Psoas muscle (tissue), 8 donors: Measurements from ENCODE around the gene LINC01488. TPM values are rescaled to one million over a fixed set of nuclear protein-coding genes. Genes with fewer than 3 reads are reported as not detected.
A peak's percentile ranks its signal among the peaks of the same experiment; 100 is the strongest.

Experiments used
- ATAC-seq, 4 donors: fragments of 200-7000 bp; cut with Tn5 transposase; one replicate each; pipeline ENCODE4 v1.9.1; 2020; ENCODE audit warnings: moderate library complexity in 3 of 4, mild to moderate bottlenecking in 2 of 4
- DNase-seq, 2 donors: peaks; one replicate each; pipeline ENCODE4 v3.0.0-alpha.2; 2020
- H3K27ac ChIP-seq: fragments of 200-600 bp; one replicate; pipeline ENCODE4 v1.8.0; 2022
- H3K27me3 ChIP-seq, 3 donors: fragments of 200-600 bp in 1 of 3; one replicate each; pipeline versions ENCODE4 v1.6.1 to v1.8.0; 2013 to 2022; ENCODE audit warnings: low read length in 2 of 3, mild to moderate bottlenecking in 2 of 3, moderate library complexity in 1 of 3; ENCODE audit not compliant: insufficient read depth in 3 of 3
- H3K36me3 ChIP-seq, 2 donors: fragments of 200-600 bp in 1 of 2; one replicate each; pipeline versions ENCODE4 v1.6.1 to v1.8.0; 2013 to 2022; ENCODE audit warnings: low read depth in 1 of 2, mild to moderate bottlenecking in 1 of 2, moderate library complexity in 1 of 2; ENCODE audit not compliant: insufficient read depth in 1 of 2
- H3K4me1 ChIP-seq: fragments of 200-600 bp; one replicate; pipeline ENCODE4 v1.8.0; 2022
- H3K4me3 ChIP-seq: fragments of 200-600 bp; one replicate; pipeline ENCODE4 v1.8.0; 2022; ENCODE audit warnings: mild to moderate bottlenecking
- H3K9me3 ChIP-seq: fragments of 200-600 bp; one replicate; pipeline ENCODE4 v1.8.0; 2022
- WGBS, 3 donors: extraction: QIAGEN DNeasy Blood & Tissue Kit; methylation state at CpG; one replicate each; pipeline versions ENCODE4 v1.1.6 to v1.1.7; 2013; 5-methylcytosine and 5-hydroxymethylcytosine counted together
- intact Hi-C, 2 donors: fragments of 100-400 bp; cut with DNase I; formaldehyde crosslinking; loops; one replicate each; pipeline versions ENCODE4 v1.11.0 to v1.14.2; 2022
- polyA plus RNA-seq, 3 donors: library from polyadenylated mRNA; stranded (reverse); fragments of 200-250 nt; gene quantifications; one replicate each; pipeline ENCODE4 v1.2.3, GENCODE V29; 2013
- total RNA-seq, 4 donors: library from RNA; stranded (reverse); fragmentation: NEBNext Ultra II Directional in 2 of 4; extraction: Animal tissue kit (Norgen Biotek cat#: 25700) in 2 of 4; gene quantifications; one replicate each; pipeline versions ENCODE4 v1.2.1 to v1.2.4, GENCODE V29; 2021 to 2023
- TF ChIP-seq, protein P1 (sequence below): fragments of 200-600 bp; IDR thresholded peaks from one replicate; pipeline ENCODE4 v1.8.0; 2022; ENCODE audit warnings: antibody characterized with exemption
- donor health status: healthy with polysubstance abuse.
- donor health status: DM: no; HTN: no; CAD: no; lungs with moderate emphysema.
- donor health status: Bipolar disorder and iron deficiency.
- donor health status: healthy.
- donor health status: DM: yes; HTN: yes; CAD: no.
- donor health status: DM: no; HTN: no; CAD: no.
- donor health status: DM: no; HTN: no; CAD: no.
- donor health status: DM: yes; HTN: yes; CAD: no.

Gene LINC01488
- total and polyA plus RNA-seq, 7 donors, result 0.03 TPM; not detected in 6

DNA sequence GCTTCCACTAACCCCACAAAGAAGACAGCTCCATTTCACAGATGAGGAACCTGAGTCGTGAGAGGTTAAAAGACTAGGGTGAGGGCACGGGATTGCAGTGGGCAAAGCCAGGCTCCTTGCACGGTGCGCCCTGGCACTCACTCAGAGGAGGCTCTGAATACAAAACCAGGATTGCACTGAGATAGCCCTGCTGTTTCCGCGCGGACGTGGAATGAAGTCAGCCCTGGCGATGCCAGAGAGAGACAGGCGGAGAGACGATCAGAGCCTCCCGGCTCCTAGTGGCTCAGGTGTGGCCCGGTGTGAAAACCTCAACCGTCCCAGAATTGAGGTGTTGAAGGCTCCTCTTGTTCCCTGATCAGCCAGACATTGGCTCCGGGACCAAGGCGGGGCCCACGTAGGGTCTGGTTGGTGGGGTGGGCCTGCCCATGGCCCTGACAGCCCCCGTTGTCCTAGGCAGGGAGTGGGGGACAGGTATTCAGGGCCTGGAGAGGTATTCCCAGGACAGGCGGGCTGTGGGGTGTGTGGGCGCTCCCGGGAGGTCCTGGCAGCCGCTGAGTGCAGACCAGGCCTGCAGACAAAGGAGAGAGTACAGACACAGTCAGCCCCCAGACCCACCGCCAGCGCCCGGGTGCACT, 43.1 kb upstream of the LINC01488 start:
- Histone ChIP-seq H3K4me1 (peaks cover 8% of the 10 kb centered on the region), H3K36me3 (no peaks in the 10 kb centered on the region), H3K27ac (no peak overlapping the region), H3K27me3 (peaks cover 0 to 14% (median 3%) of the 10 kb centered on the region in 3 donors), H3K9me3 (no peaks in the 10 kb centered on the region), H3K4me3 (no peak overlapping the region)
- intact Hi-C loops, result no loop called here
- peak in 1 of 2 donors; percentile 34 for DNase-seq
- TF ChIP-seq, protein P1, sequence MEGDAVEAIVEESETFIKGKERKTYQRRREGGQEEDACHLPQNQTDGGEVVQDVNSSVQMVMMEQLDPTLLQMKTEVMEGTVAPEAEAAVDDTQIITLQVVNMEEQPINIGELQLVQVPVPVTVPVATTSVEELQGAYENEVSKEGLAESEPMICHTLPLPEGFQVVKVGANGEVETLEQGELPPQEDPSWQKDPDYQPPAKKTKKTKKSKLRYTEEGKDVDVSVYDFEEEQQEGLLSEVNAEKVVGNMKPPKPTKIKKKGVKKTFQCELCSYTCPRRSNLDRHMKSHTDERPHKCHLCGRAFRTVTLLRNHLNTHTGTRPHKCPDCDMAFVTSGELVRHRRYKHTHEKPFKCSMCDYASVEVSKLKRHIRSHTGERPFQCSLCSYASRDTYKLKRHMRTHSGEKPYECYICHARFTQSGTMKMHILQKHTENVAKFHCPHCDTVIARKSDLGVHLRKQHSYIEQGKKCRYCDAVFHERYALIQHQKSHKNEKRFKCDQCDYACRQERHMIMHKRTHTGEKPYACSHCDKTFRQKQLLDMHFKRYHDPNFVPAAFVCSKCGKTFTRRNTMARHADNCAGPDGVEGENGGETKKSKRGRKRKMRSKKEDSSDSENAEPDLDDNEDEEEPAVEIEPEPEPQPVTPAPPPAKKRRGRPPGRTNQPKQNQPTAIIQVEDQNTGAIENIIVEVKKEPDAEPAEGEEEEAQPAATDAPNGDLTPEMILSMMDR, result no peak
- ATAC-seq, result no peak
- WGBS, 3 donors, result 90 to 94% (median 90%) methylated on average over 24 to 25 of the region's 25 CpGs

DNA sequence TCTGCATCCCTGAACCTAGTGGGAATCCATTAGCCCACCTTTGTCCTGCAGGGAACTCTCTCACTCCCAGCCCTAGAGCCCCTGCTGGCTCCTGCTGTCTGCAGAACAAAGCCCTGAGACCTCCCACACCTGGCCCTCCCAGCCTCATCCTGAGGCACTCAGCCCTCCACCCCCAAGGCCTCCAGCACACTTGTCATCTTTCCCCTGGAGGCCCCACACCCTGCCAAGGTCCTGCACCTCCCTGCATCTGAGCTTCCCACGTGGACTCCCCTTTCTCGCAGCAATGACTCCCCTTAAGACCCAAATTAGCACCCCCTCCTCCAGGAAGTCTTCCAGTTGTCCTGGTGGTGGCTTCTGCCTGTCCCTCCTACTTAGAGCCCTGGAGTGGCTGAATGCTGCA, 42.3 kb upstream of the LINC01488 start:
- H3K4me1 ChIP-seq, result peaks cover 16% of the 10 kb centered on the region
- 93 to 98% (median 95%) methylated on average over 2 of the region's 2 CpGs for WGBS, 3 donors
- TF ChIP-seq, protein P1, result no peak
- intact Hi-C loops, result no loop called here
- H3K36me3 ChIP-seq, result no peaks in the 10 kb centered on the region
- ATAC-seq, result no peak
- no peak overlapping the region for H3K4me3 ChIP-seq
- peak in 1 of 2 donors; percentile 22 for DNase-seq
- H3K27ac ChIP-seq, result no peak overlapping the region
- H3K27me3 ChIP-seq, result peaks cover 0 to 8% (median 3%) of the 10 kb centered on the region in 3 donors
- no peaks in the 10 kb centered on the region for H3K9me3 ChIP-seq

DNA sequence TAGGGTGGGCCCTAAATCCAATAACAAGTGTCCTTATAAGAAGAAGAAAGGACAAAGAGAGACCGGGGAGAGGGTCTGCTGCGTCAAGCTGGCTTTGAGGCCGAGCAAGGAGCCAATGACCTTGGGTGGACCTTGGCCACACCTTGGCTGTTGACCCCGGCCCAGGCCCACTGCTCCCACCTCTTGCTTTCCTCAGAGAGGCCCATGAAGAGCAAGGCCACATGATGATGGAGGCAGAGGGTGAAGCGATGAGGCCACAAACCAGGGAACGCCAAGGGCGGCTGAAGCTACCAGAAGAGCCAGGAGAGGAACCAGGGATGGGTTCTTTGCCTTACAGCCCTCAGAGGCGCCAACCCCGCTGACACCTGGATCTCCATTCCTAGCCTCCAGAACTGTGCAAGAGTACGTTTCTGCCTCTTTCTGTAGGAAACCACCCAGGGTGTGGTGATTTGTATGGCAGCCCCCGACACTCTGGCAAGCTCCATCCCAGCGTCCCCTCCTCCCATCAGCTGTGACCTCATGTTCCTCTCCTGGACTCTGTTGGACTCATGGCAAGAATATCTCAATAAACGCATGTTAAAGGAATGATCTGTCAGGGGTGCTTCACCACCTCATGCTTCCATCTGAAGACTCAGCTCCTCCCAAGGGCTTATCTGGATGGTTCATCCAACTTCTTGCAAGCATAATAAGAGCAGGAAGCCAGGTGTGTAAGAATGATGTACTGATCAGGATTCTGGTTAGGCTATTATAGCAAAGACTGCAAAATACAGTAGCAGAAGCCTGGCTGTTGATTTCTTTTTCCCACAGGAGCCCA, 41.6 kb upstream of the LINC01488 start:
- H3K36me3 ChIP-seq, result no peaks in the 10 kb centered on the region
- ATAC-seq, result no peak
- peaks cover 0 to 3% (median 2%) of the 10 kb centered on the region in 3 donors for H3K27me3 ChIP-seq
- no peaks in the 10 kb centered on the region for H3K9me3 ChIP-seq
- peak in 1 of 2 donors; percentile 42 for DNase-seq
- peaks cover 23% of the 10 kb centered on the region for H3K4me1 ChIP-seq
- intact Hi-C loops, result loop anchor here in 1 of 2 donors (5.0 to 10.0 kb wide), 2 partner anchors 143 to 335 kb away; no protein-coding TSS in a partner anchor
- H3K4me3 ChIP-seq, result no peak overlapping the region
- WGBS, 3 donors, result 94 to 96% (median 95%) methylated on average over 13 of the region's 13 CpGs
- TF ChIP-seq, protein P1, result no peak
- no peak overlapping the region for H3K27ac ChIP-seq

DNA sequence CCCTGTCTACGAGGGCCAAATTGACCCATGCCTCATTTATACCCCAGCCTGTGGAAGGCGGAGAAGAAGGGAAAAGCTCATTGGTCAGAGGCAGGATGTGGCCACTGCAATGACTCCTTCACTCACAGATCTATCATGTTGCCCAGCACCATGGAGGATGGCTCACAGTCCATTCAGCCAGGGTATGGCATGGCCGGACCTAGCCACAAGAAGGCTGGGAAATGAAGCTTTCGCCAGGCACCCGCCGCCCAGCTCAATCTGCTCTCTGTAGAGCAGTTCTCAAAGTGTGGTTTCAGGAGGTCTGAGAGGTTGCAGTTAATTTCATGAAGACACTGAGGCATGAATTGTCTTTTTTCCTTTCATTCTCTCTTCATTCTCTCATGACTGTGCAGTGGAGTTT, 40.6 kb upstream of the LINC01488 start:
- DNase-seq (no peak), ATAC-seq (no peak)
- TF ChIP-seq, protein P1, result no peak
- Histone ChIP-seq H3K27ac (no peak overlapping the region), H3K4me1 (peaks cover 24% of the 10 kb centered on the region), H3K27me3 (peaks cover 0 to 3% (median 2%) of the 10 kb centered on the region in 3 donors), H3K4me3 (no peak overlapping the region), H3K36me3 (no peaks in the 10 kb centered on the region), H3K9me3 (no peaks in the 10 kb centered on the region)
- 93 to 96% (median 95%) methylated on average over 6 of the region's 6 CpGs for WGBS, 3 donors
- intact Hi-C loops, result loop anchor here in 1 of 2 donors (5.0 to 10.0 kb wide), 2 partner anchors 144 to 336 kb away; no protein-coding TSS in a partner anchor
